ENCODE measurements around the gene SLITRK4.

GRCh38 chrX:143633461-143634308, 2.2 kb downstream of the SLITRK4 start:
- TF ChIP-seq POLR2A (IDR thresholded peaks at IDR 0.05) (no peak), CTCF (IDR thresholded peaks at IDR 0.05) (no peak)

Data from breast epithelium (tissue), 3 donors.